Endothelial cell of umbilical vein (primary cell): Measurements from ENCODE around the gene ABTB2. TPM values are rescaled to one million over a fixed set of nuclear protein-coding genes. Genes with fewer than 3 reads are reported as not detected.

Source experiments
- BruUV-seq: library from RNA; stranded (reverse); fragments of 400-500 nt; replicated peaks from 2 replicates; lab custom pipeline; 2021; lab: Mats Ljungman, UMichigan
- CTCF ChIA-PET: fragments of 300-600, 350-600 bp; sonication (Branson Sonifier 250); formaldehyde crosslinking; loops from one replicate; lab custom pipeline; 2021; ENCODE audit warnings: antibody characterized with exemption, inconsistent platforms; lab: Charles Lee
- POLR2A ChIA-PET: fragments of 300-600, 350-600 bp; sonication (Branson Sonifier 250); formaldehyde crosslinking; loops from one replicate; lab custom pipeline; 2021; ENCODE audit warnings: antibody characterized with exemption, inconsistent platforms; lab: Charles Lee
- DNase-seq: peaks from one replicate; pipeline ENCODE4 v3.0.0-alpha.2; 2011; ENCODE audit warnings: low read depth, low spot score
- FAIRE-seq: peaks from 2 replicates; lab custom pipeline; 2011; peaks lifted over from hg19 to GRCh38; lab: Jason Lieb, UNC
- H2AFZ ChIP-seq: 2 replicates; pipeline ENCODE4 v1.6.0; 2012; ENCODE audit warnings: low read depth, low read length, control low read depth, inconsistent platforms
- H3K27ac ChIP-seq: 2 replicates; pipeline ENCODE4 v1.5.1; 2011; ENCODE audit warnings: low read depth, mild to moderate bottlenecking, control low read depth, low read length, moderate library complexity; ENCODE audit not compliant: insufficient read depth
- H3K27me3 ChIP-seq, 2 experiments: 2 replicates each; pipeline versions ENCODE4 v1.6.0 to v1.6.1; 2011; ENCODE audit warnings: low read length in 2 of 2, mixed read lengths in 1 of 2; ENCODE audit not compliant: control insufficient read depth in 2 of 2, insufficient read depth in 2 of 2
- H3K36me3 ChIP-seq, 2 experiments: 2 replicates in 1 of 2; 3 replicates in 1 of 2; pipeline ENCODE4 v1.5.1; 2011; ENCODE audit warnings: low read length in 2 of 2, mild to moderate bottlenecking in 1 of 2, moderate library complexity in 1 of 2; ENCODE audit not compliant: control insufficient read depth in 2 of 2, insufficient read depth in 2 of 2; ENCODE audit errors: extremely low read depth in 1 of 2
- H3K4me1 ChIP-seq: 3 replicates; pipeline ENCODE4 v1.5.1; 2011; ENCODE audit warnings: mild to moderate bottlenecking, low read length; ENCODE audit not compliant: control insufficient read depth, insufficient read depth; ENCODE audit errors: extremely low read depth
- H3K4me2 ChIP-seq: 2 replicates; pipeline ENCODE4 v1.6.1; 2011; ENCODE audit warnings: low read length, control low read depth, mixed read lengths; ENCODE audit not compliant: insufficient read depth
- H3K4me3 ChIP-seq, 3 experiments: fragments of 200-600 bp in 1 of 3; sonication (generic), shearing (Covaris generic) in 1 of 3; replicated peaks in 1 of 3; 2 replicates each; pipeline ENCODE4 v1.5.1; 2011 to 2016; ENCODE audit warnings: control low read depth in 3 of 3, low read length in 3 of 3, mild to moderate bottlenecking in 2 of 3, inconsistent platforms in 1 of 3, low read depth in 1 of 3, moderate library complexity in 1 of 3; ENCODE audit not compliant: insufficient read depth in 1 of 3
- H3K79me2 ChIP-seq: 2 replicates; pipeline ENCODE4 v1.6.0; 2012; ENCODE audit warnings: low read length, inconsistent platforms; ENCODE audit not compliant: control insufficient read depth, insufficient read depth
- H3K9ac ChIP-seq: replicated peaks from 2 replicates; pipeline ENCODE3; 2011; ENCODE audit warnings: low read length, control low read depth; ENCODE audit not compliant: insufficient read depth; ENCODE audit errors: extremely low read depth
- H3K9me1 ChIP-seq: replicated peaks from 3 replicates; pipeline ENCODE4 v1.6.0; 2011; ENCODE audit warnings: mild to moderate bottlenecking, low read length; ENCODE audit not compliant: control insufficient read depth, insufficient read depth; ENCODE audit errors: extremely low read depth
- H3K9me3 ChIP-seq: replicated peaks from 2 replicates; pipeline ENCODE4 v1.5.1; 2012; ENCODE audit warnings: low read length, inconsistent platforms; ENCODE audit not compliant: control insufficient read depth, insufficient read depth
- H4K20me1 ChIP-seq: replicated peaks from 2 replicates; pipeline ENCODE3; 2011; ENCODE audit warnings: mild to moderate bottlenecking, low read length; ENCODE audit not compliant: control insufficient read depth, insufficient read depth; ENCODE audit errors: extremely low read depth
- CTCF ChIP-seq, 2 donors: IDR thresholded peaks; 1 replicate in 1 of 2; 2 replicates in 1 of 2; pipeline ENCODE4 v1.5.1; 2011; ENCODE audit warnings: low read length in 2 of 2, mild to moderate bottlenecking in 2 of 2, moderate library complexity in 2 of 2, control low read depth in 1 of 2, inconsistent platforms in 1 of 2, low read depth in 1 of 2; ENCODE audit not compliant: insufficient read depth in 1 of 2; ENCODE audit errors: extremely low read depth in 1 of 2
- EZH2 ChIP-seq: IDR thresholded peaks from 2 replicates; pipeline ENCODE4 v1.6.1; 2012; ENCODE audit warnings: borderline replicate concordance, low read depth, mild to moderate bottlenecking, moderate library complexity, low read length, inconsistent platforms; ENCODE audit not compliant: severe bottlenecking
- FOS ChIP-seq: IDR thresholded peaks from 2 replicates; pipeline ENCODE4 v1.6.1; 2011; ENCODE audit warnings: mild to moderate bottlenecking, low read length, moderate library complexity, borderline replicate concordance; ENCODE audit not compliant: insufficient read depth
- GATA2 ChIP-seq: IDR thresholded peaks from 2 replicates; pipeline ENCODE4 v1.7.0; 2011; ENCODE audit warnings: low read depth, mild to moderate bottlenecking, moderate library complexity, mixed read lengths, low read length; ENCODE audit not compliant: insufficient read length, insufficient read depth
- JUN ChIP-seq: IDR thresholded peaks from 2 replicates; pipeline ENCODE4 v1.6.1; 2011; ENCODE audit warnings: borderline replicate concordance, low read depth; ENCODE audit not compliant: insufficient read length, insufficient read depth
- MAX ChIP-seq: IDR thresholded peaks from 2 replicates; pipeline ENCODE4 v1.6.1; 2011; ENCODE audit not compliant: insufficient read depth, insufficient read length
- MYC ChIP-seq: IDR thresholded peaks from one replicate; pipeline ENCODE4 v1.6.1; 2011; ENCODE audit warnings: mild to moderate bottlenecking, low read depth, low read length
- POLR2A ChIP-seq: IDR thresholded peaks from 2 replicates; pipeline ENCODE4 v1.6.1; 2012; ENCODE audit warnings: low read depth, mild to moderate bottlenecking, control low read depth, low read length
- POLR2AphosphoS5 ChIP-seq: IDR thresholded peaks from 2 replicates; pipeline ENCODE4 v1.6.1; 2012; ENCODE audit warnings: low read depth, mild to moderate bottlenecking, control low read depth, low read length, moderate library complexity; ENCODE audit not compliant: insufficient read depth
- dilution Hi-C: fragments of 300-500 bp; cut with MboI; formaldehyde crosslinking; loops from one replicate; pipeline ENCODE4 v1.15.0; 2019; ENCODE audit warnings: low sequenced_read_pairs; ENCODE audit not compliant: extremely low pct_ligation_motif_present
- intact Hi-C: fragments of 100-400 bp; cut with micrococcal nuclease; formaldehyde crosslinking; loops from one replicate; pipeline ENCODE4 v1.10.0; 2022
- polyA plus RNA-seq, 4 experiments: library from polyadenylated mRNA; depleted of rRNA in 3 of 4; stranded (reverse) in 3 of 4; unstranded in 1 of 4; fragments of >200 nt; gene quantifications; 2 replicates each; pipeline versions ENCODE4 v1.2.1 to v1.2.3, GENCODE V29; 2011 to 2012; ENCODE audit warnings: missing spikeins in 1 of 4
- total RNA-seq: library from RNA; stranded (reverse); gene quantifications from 2 replicates; pipeline ENCODE4 v1.2.3, GENCODE V29; 2021

ABTB2 gene
- total and polyA plus RNA-seq, 2 donors (not counting 3 experiments of a cell fraction or from before 2014, with no cell fraction given): 0.11 to 0.14 TPM

GRCh38 chr11:34224434-34224966, 133.3 kb downstream of the ABTB2 start:
- TF ChIP-seq CTCF (IDR thresholded peaks at IDR 0.05; ENCODE audit: extremely low read depth in 1 of 2, insufficient read depth in 1 of 2, low read depth in 1 of 2, low read length in 2 of 2): no peak
- TF ChIP-seq POLR2AphosphoS5: no peak
- TF ChIP-seq MAX: no peak
- no peak for TF ChIP-seq JUN
- TF ChIP-seq POLR2A: no peak
- no peak for TF ChIP-seq MYC
- TF ChIP-seq GATA2: no peak
- TF ChIP-seq FOS: no peak
- no peak for TF ChIP-seq EZH2
- Histone ChIP-seq H4K20me1 (no peaks in the 10 kb centered on the region), H2AFZ (no peak overlapping the region), H3K36me3 (no peaks in the 10 kb centered on the region), H3K4me3 (no peak overlapping the region), H3K9me1 (no peaks in the 10 kb centered on the region), H3K9ac (no peak overlapping the region), H3K4me2 (no peak overlapping the region), H3K79me2 (no peaks in the 10 kb centered on the region), H3K27ac (no peak overlapping the region), H3K4me1 (no peaks in the 10 kb centered on the region), H3K27me3 (peaks cover 2 to 3% of the 10 kb centered on the region in 2 experiments), H3K9me3 (no peaks in the 10 kb centered on the region)
- CTCF ChIA-PET: interaction anchor here (1.9 kb wide), 1 partner anchor 50 kb away, joined by 6 read pairs; no protein-coding TSS in a partner anchor
- FAIRE-seq (no peak), DNase-seq (no peak)
- intact Hi-C loops: no loop called here
- POLR2A ChIA-PET: no interaction called here
- dilution Hi-C loops: no loop called here
- BruUV-seq: no TSS peak
